Activated CD8-positive, alpha-beta T cell treated with anti-CD3 and anti-CD28 coated beads for 36 hours (primary cell): ENCODE results near the gene FOXK2. TPM values are rescaled to one million over a fixed set of nuclear protein-coding genes. Genes with fewer than 3 reads are reported as not detected.

Source experiments
- ATAC-seq: fragments of 200-7000 bp; cut with Tn5 transposase; one replicate; pipeline ENCODE4 v1.10.0; 2021; ENCODE audit warnings: mild to moderate bottlenecking, moderate library complexity
- CTCF ChIA-PET: fragments of 350-600 bp; sonication (Branson Sonifier 250); formaldehyde crosslinking; loops from one replicate; lab custom pipeline; 2021; ENCODE audit warnings: antibody characterized with exemption; lab: Charles Lee
- POLR2A ChIA-PET: fragments of 350-600 bp; sonication (Branson Sonifier 250); formaldehyde crosslinking; loops from one replicate; lab custom pipeline; 2021; ENCODE audit warnings: antibody characterized with exemption; lab: Charles Lee
- DNase-seq: peaks from one replicate; pipeline ENCODE4 v3.0.0-alpha.2; 2020
- H3K27ac Mint-ChIP-seq: one replicate; pipeline ENCODE4 v1.8.0; 2021; ENCODE audit warnings: mild to moderate bottlenecking, mixed read lengths
- H3K27me3 Mint-ChIP-seq: one replicate; pipeline ENCODE4 v1.8.0; 2021; ENCODE audit warnings: mixed read lengths
- H3K36me3 Mint-ChIP-seq: one replicate; pipeline ENCODE4 v1.8.0; 2021; ENCODE audit warnings: low read depth, mixed read lengths
- H3K4me1 Mint-ChIP-seq: one replicate; pipeline ENCODE4 v1.8.0; 2021; ENCODE audit warnings: low read depth, mixed read lengths
- H3K4me3 Mint-ChIP-seq: one replicate; pipeline ENCODE4 v1.8.0; 2021; ENCODE audit warnings: mild to moderate bottlenecking, moderate library complexity, mixed read lengths
- H3K9me3 Mint-ChIP-seq: one replicate; pipeline ENCODE4 v1.8.0; 2021; ENCODE audit warnings: mixed read lengths
- CTCF ChIP-seq: fragments of 200-600 bp; IDR thresholded peaks from one replicate; pipeline ENCODE4 v1.8.0; 2022; ENCODE audit warnings: antibody characterized with exemption, mild to moderate bottlenecking
- intact Hi-C: fragments of 100-400 bp; cut with micrococcal nuclease; formaldehyde crosslinking; loops from one replicate; pipeline ENCODE4 v1.10.0; 2022
- total RNA-seq, 2 experiments: library from RNA; stranded (reverse); gene quantifications; one replicate each; pipeline ENCODE4 v1.2.3, GENCODE V29; 2021

FOXK2 gene
- total RNA-seq, 2 experiments from 2014 or later: 55.6 to 59.5 TPM

GRCh38 chr17:82565551-82565950, 46.0 kb downstream of the FOXK2 start:
- no peak overlapping the region for H3K4me3 Mint-ChIP-seq
- CTCF ChIA-PET: no interaction called here

GRCh38 chr17:82566129-82566960, 46.8 kb downstream of the FOXK2 start:
- H3K27me3 Mint-ChIP-seq: no peaks in the 10 kb centered on the region

More at GRCh38 chr17:82565551-82565950, 46.0 kb downstream of the FOXK2 start:
- DNase-seq: no peak
- Mint-ChIP-seq H3K9me3 (no peaks in the 10 kb centered on the region), H3K27me3 (no peaks in the 10 kb centered on the region), H3K27ac (no peak overlapping the region), H3K36me3 (peaks cover 14% of the 10 kb centered on the region), H3K4me1 (peaks cover 14% of the 10 kb centered on the region)
- no peak for TF ChIP-seq CTCF
- ATAC-seq: no peak
- POLR2A ChIA-PET: no interaction called here
- intact Hi-C loops: no loop called here

GRCh38 chr17:82567286-82567685, 47.8 kb downstream of the FOXK2 start:
- ATAC-seq (no peak), DNase-seq (no peak)
- ChIA-PET CTCF (interaction anchor here (1.8 kb wide), 1 partner anchor 12 kb away, joined by 6 read pairs; no protein-coding TSS in a partner anchor), POLR2A (interaction anchor here (0.6 to 0.7 kb wide), 2 partner anchors 21 to 1454 kb away, joined by 3 read pairs; no protein-coding TSS in a partner anchor)
- Mint-ChIP-seq H3K4me3 (no peak overlapping the region), H3K27ac (no peak overlapping the region), H3K9me3 (no peaks in the 10 kb centered on the region), H3K4me1 (peaks cover 7% of the 10 kb centered on the region), H3K36me3 (peaks cover 22% of the 10 kb centered on the region), H3K27me3 (no peaks in the 10 kb centered on the region)
- intact Hi-C loops: no loop called here
- no peak for TF ChIP-seq CTCF

More at GRCh38 chr17:82566129-82566960, 46.8 kb downstream of the FOXK2 start:
- ChIA-PET POLR2A (interaction anchor here (0.6 kb wide), 1 partner anchor 20 kb away, joined by 3 read pairs; no protein-coding TSS in a partner anchor), CTCF (no interaction called here)
- TF ChIP-seq CTCF: no peak
- Mint-ChIP-seq H3K4me1 (peaks cover 9% of the 10 kb centered on the region), H3K9me3 (no peaks in the 10 kb centered on the region), H3K4me3 (no peak overlapping the region), H3K27ac (no peak overlapping the region), H3K36me3 (peaks cover 16% of the 10 kb centered on the region)
- intact Hi-C loops: no loop called here
- DNase-seq (no peak), ATAC-seq (no peak)

GRCh38 chr17:82568997-82569393, 49.5 kb downstream of the FOXK2 start:
- no peak overlapping the region for H3K27ac Mint-ChIP-seq
- POLR2A ChIA-PET: no interaction called here
- DNase-seq (no peak), ATAC-seq (no peak)
- no peak overlapping the region for H3K4me3 Mint-ChIP-seq
- no peaks in the 10 kb centered on the region for H3K9me3 Mint-ChIP-seq
- H3K27me3 Mint-ChIP-seq: no peaks in the 10 kb centered on the region
- peaks cover 25% of the 10 kb centered on the region for H3K36me3 Mint-ChIP-seq
- intact Hi-C loops: no loop called here
- no peak for TF ChIP-seq CTCF
- CTCF ChIA-PET: interaction anchor here (1.5 kb wide), 1 partner anchor 10 kb away, joined by 3 read pairs; no protein-coding TSS in a partner anchor
- no peaks in the 10 kb centered on the region for H3K4me1 Mint-ChIP-seq

GRCh38 chr17:82569621-82570020, 50.1 kb downstream of the FOXK2 start:
- CTCF ChIA-PET: interaction anchor here (0.7 to 1.5 kb wide), 2 partner anchors 9 to 96 kb away, joined by 3 read pairs; no protein-coding TSS in a partner anchor
- no peaks in the 10 kb centered on the region for H3K9me3 Mint-ChIP-seq
- no peaks in the 10 kb centered on the region for H3K4me1 Mint-ChIP-seq
- no peak overlapping the region for H3K27ac Mint-ChIP-seq
- intact Hi-C loops: no loop called here
- POLR2A ChIA-PET: no interaction called here
- ATAC-seq: no peak
- peaks cover 25% of the 10 kb centered on the region for H3K36me3 Mint-ChIP-seq
- H3K4me3 Mint-ChIP-seq: no peak overlapping the region
- no peaks in the 10 kb centered on the region for H3K27me3 Mint-ChIP-seq
- TF ChIP-seq CTCF: no peak
- no peak for DNase-seq
